ENCODE measurements around the gene ERCC6L.

The ERCC6L gene

GRCh38 chrX:72255445-72255844 lies 16.6 kb upstream of the ERCC6L start:
- ChIA-PET POLR2A (ENCODE audit: low non-redundant PET) (no interaction called here), CTCF (no interaction called here)
- no peak for TF ChIP-seq CTCF (conservative IDR thresholded peaks at IDR 0.05; ENCODE audit: low read depth)

GRCh38 chrX:72254816-72255215 lies 16.0 kb upstream of the ERCC6L start:
- CTCF ChIA-PET = no interaction called here
- TF ChIP-seq CTCF (conservative IDR thresholded peaks at IDR 0.05; ENCODE audit: low read depth) = no peak
- POLR2A ChIA-PET (ENCODE audit: low non-redundant PET) = no interaction called here
- no peak for DNase-seq (ENCODE audit: low spot score)
- no peak overlapping the region for H3K27ac ChIP-seq

More at GRCh38 chrX:72255445-72255844, 16.6 kb upstream of the ERCC6L start:
- DNase-seq (ENCODE audit: low spot score) = no peak
- no peak overlapping the region for H3K27ac ChIP-seq

- ChIA-PET CTCF (no interaction called here), POLR2A (ENCODE audit: low non-redundant PET) (no interaction called here)
- TF ChIP-seq CTCF (conservative IDR thresholded peaks at IDR 0.05; ENCODE audit: low read depth) = no peak
- no peak overlapping the region for H3K27ac ChIP-seq
- no peak for DNase-seq (ENCODE audit: low spot score)
Measured at GRCh38 chrX:72253686-72254085, 14.9 kb upstream of the ERCC6L start.

GRCh38 chrX:72247206-72247942 lies 8.5 kb upstream of the ERCC6L start:
- CTCF ChIA-PET = no interaction called here
- DNase-seq (ENCODE audit: low spot score) = no peak

GRCh38 chrX:72245461-72246089 lies 6.7 kb upstream of the ERCC6L start:
- POLR2A ChIA-PET (ENCODE audit: low non-redundant PET) = no interaction called here

More at GRCh38 chrX:72247206-72247942, 8.5 kb upstream of the ERCC6L start:
- POLR2A ChIA-PET (ENCODE audit: low non-redundant PET) = no interaction called here
- TF ChIP-seq CTCF (conservative IDR thresholded peaks at IDR 0.05; ENCODE audit: low read depth) = no peak
- H3K27ac ChIP-seq = no peak overlapping the region

GRCh38 chrX:72243472-72243871 lies 4.6 kb upstream of the ERCC6L start:
- no peak for TF ChIP-seq CTCF (conservative IDR thresholded peaks at IDR 0.05; ENCODE audit: low read depth)
- ChIA-PET CTCF (interaction anchor here (0.7 kb wide), 1 partner anchor 217 kb away, joined by 8 read pairs; no protein-coding TSS in a partner anchor), POLR2A (ENCODE audit: low non-redundant PET) (no interaction called here)
- H3K27ac ChIP-seq = no peak overlapping the region
- peak; percentile 21 for DNase-seq (ENCODE audit: low spot score)

More at GRCh38 chrX:72245461-72246089, 6.7 kb upstream of the ERCC6L start:
- peak; percentile 60 for DNase-seq (ENCODE audit: low spot score)
- peak; percentile 62 for TF ChIP-seq CTCF (conservative IDR thresholded peaks at IDR 0.05; ENCODE audit: low read depth)
- CTCF ChIA-PET = interaction anchor here (0.6 to 0.7 kb wide), 2 partner anchors 95 to 111 kb away, joined by 3 read pairs; no protein-coding TSS in a partner anchor
- no peak overlapping the region for H3K27ac ChIP-seq

Data from RWPE1 (cell line).